ENCODE data around the gene NACC1. TPM values are rescaled to one million over a fixed set of nuclear protein-coding genes. Genes with fewer than 3 reads are reported as not detected.

The NACC1 gene
- total and polyA plus RNA-seq, 4 donors, result 0.86 to 24.7 (median 17.7) TPM

GRCh38 chr19:13102416-13102665 is 15.7 kb upstream of the NACC1 start:
- Histone ChIP-seq H3K9ac (ENCODE audit: low read depth in 1 of 2, low read length in 2 of 2) (peak overlapping the region; percentile 22), H3K4me3 (ENCODE audit: low read depth in 1 of 3, low read length in 3 of 3) (peak overlapping the region in 2 of 3 donors; percentile 19 to 36), H3K4me1 (ENCODE audit: control insufficient read depth in 4 of 4, insufficient read depth in 4 of 4, low read length in 3 of 4) (peaks cover 5 to 26% (median 15%) of the 10 kb centered on the region in 4 donors), H3K9me3 (ENCODE audit: control insufficient read depth in 4 of 4, low read length in 3 of 4) (no peaks in the 10 kb centered on the region), H3K27ac (ENCODE audit: low read depth in 1 of 2, low read length in 2 of 2) (peak overlapping the region; percentile 70 to 85), H3K27me3 (ENCODE audit: control insufficient read depth in 4 of 4, insufficient read depth in 4 of 4, low read length in 3 of 4) (no peaks in the 10 kb centered on the region), H3K36me3 (ENCODE audit: control insufficient read depth in 4 of 4, insufficient read depth in 3 of 4, low read depth in 1 of 4, low read length in 3 of 4) (peaks cover 0 to 1% (median under 1%) of the 10 kb centered on the region in 4 donors)
- no peak for DNase-seq (ENCODE audit: low spot score)
- WGBS, result 12% methylated on average over 7 of the region's 7 CpGs
- TF ChIP-seq HNF4A (conservative IDR thresholded peaks at IDR 0.05) (no peak), EGR1 (IDR thresholded peaks at IDR 0.05; ENCODE audit: low read depth in 2 of 2) (no peak), RXRA (IDR thresholded peaks at IDR 0.05) (no peak), ZBTB33 (IDR thresholded peaks at IDR 0.05) (no peak), HNF4G (IDR thresholded peaks at IDR 0.05) (no peak), FOXA1 (IDR thresholded peaks at IDR 0.05) (no peak), NR2F2 (IDR thresholded peaks at IDR 0.05) (no peak), RAD21 (IDR thresholded peaks at IDR 0.05) (no peak), JUND (IDR thresholded peaks at IDR 0.05) (no peak), YY1 (IDR thresholded peaks at IDR 0.05) (no peak), SP1 (IDR thresholded peaks at IDR 0.05) (no peak), ATF3 (IDR thresholded peaks at IDR 0.05) (no peak), TAF1 (conservative IDR thresholded peaks at IDR 0.05) (no peak), GABPA (IDR thresholded peaks at IDR 0.05 in 1 of 2, conservative IDR thresholded peaks at IDR 0.05 in 1 of 2) (no peak)
- TF ChIP-seq, protein P1, sequence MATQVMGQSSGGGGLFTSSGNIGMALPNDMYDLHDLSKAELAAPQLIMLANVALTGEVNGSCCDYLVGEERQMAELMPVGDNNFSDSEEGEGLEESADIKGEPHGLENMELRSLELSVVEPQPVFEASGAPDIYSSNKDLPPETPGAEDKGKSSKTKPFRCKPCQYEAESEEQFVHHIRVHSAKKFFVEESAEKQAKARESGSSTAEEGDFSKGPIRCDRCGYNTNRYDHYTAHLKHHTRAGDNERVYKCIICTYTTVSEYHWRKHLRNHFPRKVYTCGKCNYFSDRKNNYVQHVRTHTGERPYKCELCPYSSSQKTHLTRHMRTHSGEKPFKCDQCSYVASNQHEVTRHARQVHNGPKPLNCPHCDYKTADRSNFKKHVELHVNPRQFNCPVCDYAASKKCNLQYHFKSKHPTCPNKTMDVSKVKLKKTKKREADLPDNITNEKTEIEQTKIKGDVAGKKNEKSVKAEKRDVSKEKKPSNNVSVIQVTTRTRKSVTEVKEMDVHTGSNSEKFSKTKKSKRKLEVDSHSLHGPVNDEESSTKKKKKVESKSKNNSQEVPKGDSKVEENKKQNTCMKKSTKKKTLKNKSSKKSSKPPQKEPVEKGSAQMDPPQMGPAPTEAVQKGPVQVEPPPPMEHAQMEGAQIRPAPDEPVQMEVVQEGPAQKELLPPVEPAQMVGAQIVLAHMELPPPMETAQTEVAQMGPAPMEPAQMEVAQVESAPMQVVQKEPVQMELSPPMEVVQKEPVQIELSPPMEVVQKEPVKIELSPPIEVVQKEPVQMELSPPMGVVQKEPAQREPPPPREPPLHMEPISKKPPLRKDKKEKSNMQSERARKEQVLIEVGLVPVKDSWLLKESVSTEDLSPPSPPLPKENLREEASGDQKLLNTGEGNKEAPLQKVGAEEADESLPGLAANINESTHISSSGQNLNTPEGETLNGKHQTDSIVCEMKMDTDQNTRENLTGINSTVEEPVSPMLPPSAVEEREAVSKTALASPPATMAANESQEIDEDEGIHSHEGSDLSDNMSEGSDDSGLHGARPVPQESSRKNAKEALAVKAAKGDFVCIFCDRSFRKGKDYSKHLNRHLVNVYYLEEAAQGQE (IDR thresholded peaks at IDR 0.05), result no peak
- TF ChIP-seq, protein P2, sequence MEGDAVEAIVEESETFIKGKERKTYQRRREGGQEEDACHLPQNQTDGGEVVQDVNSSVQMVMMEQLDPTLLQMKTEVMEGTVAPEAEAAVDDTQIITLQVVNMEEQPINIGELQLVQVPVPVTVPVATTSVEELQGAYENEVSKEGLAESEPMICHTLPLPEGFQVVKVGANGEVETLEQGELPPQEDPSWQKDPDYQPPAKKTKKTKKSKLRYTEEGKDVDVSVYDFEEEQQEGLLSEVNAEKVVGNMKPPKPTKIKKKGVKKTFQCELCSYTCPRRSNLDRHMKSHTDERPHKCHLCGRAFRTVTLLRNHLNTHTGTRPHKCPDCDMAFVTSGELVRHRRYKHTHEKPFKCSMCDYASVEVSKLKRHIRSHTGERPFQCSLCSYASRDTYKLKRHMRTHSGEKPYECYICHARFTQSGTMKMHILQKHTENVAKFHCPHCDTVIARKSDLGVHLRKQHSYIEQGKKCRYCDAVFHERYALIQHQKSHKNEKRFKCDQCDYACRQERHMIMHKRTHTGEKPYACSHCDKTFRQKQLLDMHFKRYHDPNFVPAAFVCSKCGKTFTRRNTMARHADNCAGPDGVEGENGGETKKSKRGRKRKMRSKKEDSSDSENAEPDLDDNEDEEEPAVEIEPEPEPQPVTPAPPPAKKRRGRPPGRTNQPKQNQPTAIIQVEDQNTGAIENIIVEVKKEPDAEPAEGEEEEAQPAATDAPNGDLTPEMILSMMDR (IDR thresholded peaks at IDR 0.05; ENCODE audit: low read depth, low read length, missing input control), result no peak
